GM06990 (cell line): ENCODE results near the gene MAIP1.

Experiments
- DNase-seq: peaks from one replicate; pipeline ENCODE4 v3.0.0-alpha.2; 2011; ENCODE audit not compliant: insufficient read length; ENCODE audit errors: extremely low read depth
- H3K27me3 ChIP-seq: replicated peaks from 2 replicates; pipeline ENCODE4 v1.6.0; 2011; ENCODE audit warnings: low read length; ENCODE audit not compliant: control insufficient read depth, insufficient read depth
- H3K36me3 ChIP-seq: 2 replicates; pipeline ENCODE4 v1.5.1; 2011; ENCODE audit warnings: low read length; ENCODE audit not compliant: control insufficient read depth, insufficient read depth
- H3K4me3 ChIP-seq: replicated peaks from 2 replicates; pipeline ENCODE4 v1.5.1; 2011; ENCODE audit warnings: low read depth, mild to moderate bottlenecking, control low read depth, low read length
- TF ChIP-seq, protein P1 (sequence below): IDR thresholded peaks from 2 replicates; pipeline ENCODE4 v1.5.1; 2011; ENCODE audit warnings: low read length, control low read depth, mild to moderate bottlenecking, inconsistent platforms; ENCODE audit not compliant: insufficient read depth, poor library complexity, severe bottlenecking

Gene MAIP1

DNA sequence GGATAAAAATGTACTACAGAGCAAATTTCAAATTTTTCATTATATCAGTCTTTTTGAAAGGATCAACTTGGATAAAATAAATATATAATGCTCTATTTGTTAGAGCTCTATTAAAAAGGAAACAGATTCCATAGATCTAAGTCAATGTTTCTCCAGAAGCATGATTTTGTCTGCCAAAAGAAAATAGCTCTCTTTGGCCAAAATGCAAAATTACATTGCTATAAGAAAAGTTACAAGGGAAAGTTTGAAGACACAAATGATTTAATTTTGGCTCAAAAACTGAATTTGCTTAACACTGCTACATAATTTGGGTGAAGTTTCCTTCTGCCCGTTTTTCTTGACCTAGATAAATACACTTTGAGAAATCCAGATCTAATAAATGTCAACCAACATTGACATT is 28.6 kb upstream of the MAIP1 start:
- Histone ChIP-seq H3K4me3 (no peak overlapping the region), H3K27me3 (no peaks in the 10 kb centered on the region), H3K36me3 (peaks cover 1% of the 10 kb centered on the region; the same call in 1 of the 2 replicates)
- no peak for DNase-seq
- TF ChIP-seq, protein P1, sequence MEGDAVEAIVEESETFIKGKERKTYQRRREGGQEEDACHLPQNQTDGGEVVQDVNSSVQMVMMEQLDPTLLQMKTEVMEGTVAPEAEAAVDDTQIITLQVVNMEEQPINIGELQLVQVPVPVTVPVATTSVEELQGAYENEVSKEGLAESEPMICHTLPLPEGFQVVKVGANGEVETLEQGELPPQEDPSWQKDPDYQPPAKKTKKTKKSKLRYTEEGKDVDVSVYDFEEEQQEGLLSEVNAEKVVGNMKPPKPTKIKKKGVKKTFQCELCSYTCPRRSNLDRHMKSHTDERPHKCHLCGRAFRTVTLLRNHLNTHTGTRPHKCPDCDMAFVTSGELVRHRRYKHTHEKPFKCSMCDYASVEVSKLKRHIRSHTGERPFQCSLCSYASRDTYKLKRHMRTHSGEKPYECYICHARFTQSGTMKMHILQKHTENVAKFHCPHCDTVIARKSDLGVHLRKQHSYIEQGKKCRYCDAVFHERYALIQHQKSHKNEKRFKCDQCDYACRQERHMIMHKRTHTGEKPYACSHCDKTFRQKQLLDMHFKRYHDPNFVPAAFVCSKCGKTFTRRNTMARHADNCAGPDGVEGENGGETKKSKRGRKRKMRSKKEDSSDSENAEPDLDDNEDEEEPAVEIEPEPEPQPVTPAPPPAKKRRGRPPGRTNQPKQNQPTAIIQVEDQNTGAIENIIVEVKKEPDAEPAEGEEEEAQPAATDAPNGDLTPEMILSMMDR = no peak

DNA sequence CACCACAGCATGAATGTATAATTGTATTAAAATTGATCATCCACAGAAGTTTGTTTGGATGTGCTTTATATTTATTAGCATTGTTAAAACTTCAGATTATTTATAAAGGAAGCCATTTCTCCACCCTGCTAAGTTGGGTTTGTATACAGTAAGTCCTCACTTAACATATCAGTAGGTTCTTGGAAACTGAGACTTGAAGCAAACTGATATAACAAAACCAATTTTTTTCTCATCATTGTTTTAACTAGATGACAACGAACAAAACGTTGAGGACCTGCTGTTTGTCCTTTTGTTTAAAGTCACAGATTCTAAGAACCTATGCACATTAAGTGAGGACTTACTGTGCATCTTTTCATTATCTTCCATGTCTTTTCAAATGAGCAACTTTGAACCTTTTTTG is 27.2 kb upstream of the MAIP1 start:
- H3K27me3 ChIP-seq = no peaks in the 10 kb centered on the region
- H3K4me3 ChIP-seq = no peak overlapping the region
- H3K36me3 ChIP-seq = peaks cover 4% of the 10 kb centered on the region
- TF ChIP-seq, protein P1 = no peak
- no peak for DNase-seq

DNA sequence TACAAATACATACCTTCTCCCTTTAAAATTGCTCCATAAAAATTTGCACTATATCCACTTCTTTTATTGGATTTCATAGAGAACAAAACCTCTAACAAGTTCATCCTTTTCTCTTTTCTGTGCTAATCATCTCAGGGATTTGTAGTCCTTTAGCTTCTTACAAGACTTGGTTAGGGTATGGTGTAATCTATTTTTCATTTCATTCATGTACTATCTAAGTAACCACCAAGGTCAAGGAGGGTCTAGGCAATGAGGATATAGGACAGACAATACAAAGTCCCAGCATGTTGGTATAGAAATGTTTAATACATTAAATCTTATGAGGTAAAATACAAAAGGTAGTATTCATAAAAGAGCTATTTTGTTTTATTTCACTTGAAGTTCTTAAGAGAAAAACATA is 26.8 kb upstream of the MAIP1 start:
- no peak overlapping the region for H3K4me3 ChIP-seq
- DNase-seq = no peak
- TF ChIP-seq, protein P1 = no peak
- no peaks in the 10 kb centered on the region for H3K27me3 ChIP-seq
- H3K36me3 ChIP-seq = peaks cover 4% of the 10 kb centered on the region

DNA sequence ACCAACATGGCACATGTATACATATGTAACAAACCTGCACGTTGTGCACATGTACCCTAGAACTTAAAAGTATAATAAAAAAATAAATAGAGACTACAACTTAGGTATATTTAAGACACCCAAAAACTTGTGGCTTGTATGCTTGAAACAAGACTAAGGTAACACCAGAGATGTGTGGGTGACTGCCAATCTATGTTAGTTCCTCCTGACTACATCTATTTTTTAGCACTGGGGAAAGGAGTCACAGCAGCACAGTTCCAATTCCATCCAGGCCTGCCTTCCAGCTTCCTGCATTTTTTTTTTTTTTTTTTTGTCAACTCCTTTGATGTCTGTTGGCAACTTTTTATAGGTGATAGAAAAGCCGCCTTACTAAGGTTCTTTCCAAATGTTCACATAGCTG is 26.1 kb upstream of the MAIP1 start:
- Histone ChIP-seq H3K27me3 (no peaks in the 10 kb centered on the region), H3K4me3 (no peak overlapping the region), H3K36me3 (peaks cover 4% of the 10 kb centered on the region)
- DNase-seq = no peak
- TF ChIP-seq, protein P1 = no peak

DNA sequence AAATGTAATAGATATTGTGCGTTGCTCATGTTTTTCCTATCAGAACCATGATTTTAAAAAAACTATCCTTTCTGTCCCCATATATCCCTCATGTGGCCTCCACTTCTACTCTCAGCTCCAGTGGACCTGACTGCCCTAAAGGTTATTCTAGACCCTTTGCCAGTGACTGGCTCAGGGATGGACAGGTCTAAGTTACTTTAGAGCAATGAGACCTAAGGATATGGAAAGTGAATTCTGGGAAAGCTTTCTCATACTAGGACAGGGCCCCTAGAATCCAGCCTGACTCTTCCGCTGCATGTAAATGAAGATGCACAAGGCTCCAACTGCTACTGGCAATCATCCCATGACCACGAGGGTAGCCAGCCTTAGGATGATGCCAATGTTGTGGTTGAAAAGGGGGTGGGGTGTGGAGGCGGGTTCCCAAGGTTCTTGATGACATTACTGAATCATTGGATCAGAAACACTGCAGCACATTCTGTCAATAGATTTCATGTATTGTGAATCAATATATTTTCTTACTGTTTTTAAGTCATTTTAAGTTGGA is 23.0 kb upstream of the MAIP1 start:
- Histone ChIP-seq H3K4me3 (no peak overlapping the region), H3K27me3 (no peaks in the 10 kb centered on the region), H3K36me3 (peaks cover 5% of the 10 kb centered on the region)
- TF ChIP-seq, protein P1 = no peak
- no peak for DNase-seq

DNA sequence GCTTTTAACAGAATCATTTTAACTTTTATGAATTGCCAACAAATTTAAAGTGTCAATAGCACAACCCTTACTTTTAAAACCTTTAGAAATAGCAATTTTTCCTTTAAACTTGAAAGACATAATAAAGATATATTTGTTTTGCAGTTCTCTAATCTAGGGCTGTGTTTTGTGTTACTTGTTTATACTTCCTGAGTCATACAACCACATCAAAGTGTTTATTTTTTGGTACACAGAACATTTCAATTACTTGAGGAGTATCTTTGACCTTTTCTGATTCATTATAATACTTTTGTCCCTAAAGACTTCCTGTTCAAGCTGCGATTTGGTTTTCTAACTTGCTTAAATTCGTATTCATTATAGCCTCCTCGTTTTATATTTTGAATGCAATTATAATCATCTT is 21.9 kb upstream of the MAIP1 start:
- H3K36me3 ChIP-seq = peaks cover 5% of the 10 kb centered on the region
- no peak overlapping the region for H3K4me3 ChIP-seq
- TF ChIP-seq, protein P1 = no peak
- H3K27me3 ChIP-seq = no peaks in the 10 kb centered on the region
- DNase-seq = no peak
